Measurements from ENCODE around the gene GALNT11. TPM values are rescaled to one million over a fixed set of nuclear protein-coding genes. Genes with fewer than 3 reads are reported as not detected.

GALNT11 gene
- total RNA-seq, 1 donor from 2014 or later = 23.0 TPM

GRCh38 chr7:152093717-152094116, 68.2 kb downstream of the GALNT11 start:
- no peak overlapping the region for H3K4me2 ChIP-seq (ENCODE audit: low read length)
- no peaks in the 10 kb centered on the region for H3K36me3 ChIP-seq (ENCODE audit: insufficient read depth, low read length)
- no peak overlapping the region for H2AFZ ChIP-seq (ENCODE audit: low read depth, low read length)
- no peak overlapping the region for H3K27ac ChIP-seq (ENCODE audit: low read depth, low read length)
- no peak for TF ChIP-seq CTCF (IDR thresholded peaks at IDR 0.05; ENCODE audit: insufficient read depth, low read depth, low read length)
- TF ChIP-seq EZH2 (IDR thresholded peaks at IDR 0.05; ENCODE audit: insufficient read depth, low read length) = no peak
- Mint-ChIP-seq H3K9me3 (ENCODE audit: unreplicated experiment) (peaks cover 9% of the 10 kb centered on the region), H3K27me3 (ENCODE audit: low read depth, unreplicated experiment) (no peaks in the 10 kb centered on the region), H3K36me3 (ENCODE audit: low read depth, unreplicated experiment) (peaks cover 14% of the 10 kb centered on the region), H3K4me3 (ENCODE audit: unreplicated experiment) (no peak overlapping the region), H3K27ac (ENCODE audit: unreplicated experiment) (no peak overlapping the region), H3K4me1 (ENCODE audit: low read depth, unreplicated experiment) (peaks cover 7% of the 10 kb centered on the region)
- no peaks in the 10 kb centered on the region for H3K27me3 ChIP-seq (ENCODE audit: insufficient read depth, low read length)
- H4K20me1 ChIP-seq (ENCODE audit: insufficient read depth, low read length) = no peaks in the 10 kb centered on the region
- DNase-seq (ENCODE audit: low read depth) = no peak
- no peak for FAIRE-seq
- H3K9me3 ChIP-seq (ENCODE audit: insufficient read depth, low read depth, low read length) = peaks cover 8% of the 10 kb centered on the region
- peaks cover 9% of the 10 kb centered on the region for H3K79me2 ChIP-seq (ENCODE audit: insufficient read depth, low read length)
- no peaks in the 10 kb centered on the region for H3K4me1 ChIP-seq (ENCODE audit: insufficient read depth, low read length)
- H3K9ac ChIP-seq (ENCODE audit: low read length) = no peak overlapping the region
- no peak overlapping the region for H3K4me3 ChIP-seq (ENCODE audit: insufficient read depth, low read depth, low read length)

GRCh38 chr7:152095771-152096170, 70.3 kb downstream of the GALNT11 start:
- Histone ChIP-seq H3K4me1 (ENCODE audit: insufficient read depth, low read length) (no peaks in the 10 kb centered on the region), H3K4me3 (ENCODE audit: insufficient read depth, low read depth, low read length) (no peak overlapping the region), H3K4me2 (ENCODE audit: low read length) (no peak overlapping the region), H3K27me3 (ENCODE audit: insufficient read depth, low read length) (no peaks in the 10 kb centered on the region), H3K36me3 (ENCODE audit: insufficient read depth, low read length) (no peaks in the 10 kb centered on the region), H3K27ac (ENCODE audit: low read depth, low read length) (no peak overlapping the region), H4K20me1 (ENCODE audit: insufficient read depth, low read length) (no peaks in the 10 kb centered on the region), H2AFZ (ENCODE audit: low read depth, low read length) (no peak overlapping the region), H3K79me2 (ENCODE audit: insufficient read depth, low read length) (peaks cover 6% of the 10 kb centered on the region), H3K9me3 (ENCODE audit: insufficient read depth, low read depth, low read length) (no peaks in the 10 kb centered on the region), H3K9ac (ENCODE audit: low read length) (no peak overlapping the region)
- Mint-ChIP-seq H3K9me3 (ENCODE audit: unreplicated experiment) (no peaks in the 10 kb centered on the region), H3K4me1 (ENCODE audit: low read depth, unreplicated experiment) (peaks cover 7% of the 10 kb centered on the region), H3K4me3 (ENCODE audit: unreplicated experiment) (no peak overlapping the region), H3K27ac (ENCODE audit: unreplicated experiment) (no peak overlapping the region), H3K27me3 (ENCODE audit: low read depth, unreplicated experiment) (no peaks in the 10 kb centered on the region), H3K36me3 (ENCODE audit: low read depth, unreplicated experiment) (peaks cover 4% of the 10 kb centered on the region)
- TF ChIP-seq EZH2 (IDR thresholded peaks at IDR 0.05; ENCODE audit: insufficient read depth, low read length) (no peak), CTCF (IDR thresholded peaks at IDR 0.05; ENCODE audit: insufficient read depth, low read depth, low read length) (no peak)
- FAIRE-seq = no peak
- DNase-seq (ENCODE audit: low read depth) = no peak

- H3K4me3 Mint-ChIP-seq (ENCODE audit: unreplicated experiment) = no peak overlapping the region
- Histone ChIP-seq H3K4me2 (ENCODE audit: low read length) (no peak overlapping the region), H3K9ac (ENCODE audit: low read length) (no peak overlapping the region), H2AFZ (ENCODE audit: low read depth, low read length) (no peak overlapping the region), H3K4me1 (ENCODE audit: insufficient read depth, low read length) (no peaks in the 10 kb centered on the region), H3K27ac (ENCODE audit: low read depth, low read length) (no peak overlapping the region), H3K27me3 (ENCODE audit: insufficient read depth, low read length) (no peaks in the 10 kb centered on the region), H4K20me1 (ENCODE audit: insufficient read depth, low read length) (no peaks in the 10 kb centered on the region), H3K4me3 (ENCODE audit: insufficient read depth, low read depth, low read length) (no peak overlapping the region), H3K79me2 (ENCODE audit: insufficient read depth, low read length) (no peaks in the 10 kb centered on the region), H3K36me3 (ENCODE audit: insufficient read depth, low read length) (no peaks in the 10 kb centered on the region), H3K9me3 (ENCODE audit: insufficient read depth, low read depth, low read length) (no peaks in the 10 kb centered on the region)
- peaks cover 7% of the 10 kb centered on the region for H3K4me1 Mint-ChIP-seq (ENCODE audit: low read depth, unreplicated experiment)
- peaks cover 5% of the 10 kb centered on the region for H3K36me3 Mint-ChIP-seq (ENCODE audit: low read depth, unreplicated experiment)
- no peak for FAIRE-seq
- DNase-seq (ENCODE audit: low read depth) = no peak
- no peaks in the 10 kb centered on the region for H3K9me3 Mint-ChIP-seq (ENCODE audit: unreplicated experiment)
- no peaks in the 10 kb centered on the region for H3K27me3 Mint-ChIP-seq (ENCODE audit: low read depth, unreplicated experiment)
- no peak overlapping the region for H3K27ac Mint-ChIP-seq (ENCODE audit: unreplicated experiment)
- TF ChIP-seq CTCF (IDR thresholded peaks at IDR 0.05; ENCODE audit: insufficient read depth, low read depth, low read length) = no peak
- TF ChIP-seq EZH2 (IDR thresholded peaks at IDR 0.05; ENCODE audit: insufficient read depth, low read length) = no peak
These were observed 71.9 kb downstream of the GALNT11 start for GRCh38 chr7:152097330-152097729.

Data from astrocyte (in vitro differentiated cells and primary cell).